Omental fat pad (tissue), 4 donors: ENCODE results near the gene ABLIM3. TPM values are rescaled to one million over a fixed set of nuclear protein-coding genes. Genes with fewer than 3 reads are reported as not detected.

ENCODE experiments used
- ATAC-seq: fragments of 150-250 bp; one replicate; pipeline ENCODE4 v1.9.1; 2016; ENCODE audit warnings: mild to moderate bottlenecking, moderate library complexity; ENCODE audit not compliant: low FRiP score
- DNase-seq: peaks from one replicate; pipeline ENCODE4 v3.0.0-alpha.2; 2019; ENCODE audit warnings: low spot score
- total RNA-seq, 4 donors: library from RNA; depleted of rRNA; stranded (reverse); fragments of >200 nt; gene quantifications; one replicate each; pipeline ENCODE4 v1.1.0, GENCODE V29; 2016
- TF ChIP-seq, protein P1 (sequence below), 3 donors: fragments of 450-650 bp; IDR thresholded peaks; one replicate each; pipeline ENCODE4 v1.5.1; 2016 to 2017; ENCODE audit warnings: antibody characterized with exemption in 3 of 3, mild to moderate bottlenecking in 3 of 3, moderate library complexity in 2 of 3

The ABLIM3 gene
- total RNA-seq, 4 donors from 2014 or later = 47.8 to 456 (median 104) TPM

DNA sequence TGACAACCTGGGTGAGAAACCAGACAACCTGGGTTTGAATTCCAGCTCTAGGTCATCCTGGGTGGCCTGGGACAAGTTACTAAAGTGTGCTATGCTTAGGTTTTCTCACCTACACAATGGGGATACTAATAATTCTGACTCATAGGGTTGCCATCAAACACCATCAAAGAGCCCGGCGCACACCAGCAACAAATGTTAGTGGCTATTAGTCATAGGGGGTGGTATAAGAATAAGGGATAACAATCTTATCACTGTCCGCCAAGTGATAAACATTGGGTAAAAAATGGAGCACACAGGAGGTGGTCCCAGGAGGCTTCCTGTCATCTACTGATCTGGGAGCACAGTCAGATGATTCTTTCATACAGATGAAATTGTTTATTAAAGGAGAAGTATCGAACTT is 68.9 kb downstream of the ABLIM3 start:
- DNase-seq (no peak), ATAC-seq (no peak)
- TF ChIP-seq, protein P1, sequence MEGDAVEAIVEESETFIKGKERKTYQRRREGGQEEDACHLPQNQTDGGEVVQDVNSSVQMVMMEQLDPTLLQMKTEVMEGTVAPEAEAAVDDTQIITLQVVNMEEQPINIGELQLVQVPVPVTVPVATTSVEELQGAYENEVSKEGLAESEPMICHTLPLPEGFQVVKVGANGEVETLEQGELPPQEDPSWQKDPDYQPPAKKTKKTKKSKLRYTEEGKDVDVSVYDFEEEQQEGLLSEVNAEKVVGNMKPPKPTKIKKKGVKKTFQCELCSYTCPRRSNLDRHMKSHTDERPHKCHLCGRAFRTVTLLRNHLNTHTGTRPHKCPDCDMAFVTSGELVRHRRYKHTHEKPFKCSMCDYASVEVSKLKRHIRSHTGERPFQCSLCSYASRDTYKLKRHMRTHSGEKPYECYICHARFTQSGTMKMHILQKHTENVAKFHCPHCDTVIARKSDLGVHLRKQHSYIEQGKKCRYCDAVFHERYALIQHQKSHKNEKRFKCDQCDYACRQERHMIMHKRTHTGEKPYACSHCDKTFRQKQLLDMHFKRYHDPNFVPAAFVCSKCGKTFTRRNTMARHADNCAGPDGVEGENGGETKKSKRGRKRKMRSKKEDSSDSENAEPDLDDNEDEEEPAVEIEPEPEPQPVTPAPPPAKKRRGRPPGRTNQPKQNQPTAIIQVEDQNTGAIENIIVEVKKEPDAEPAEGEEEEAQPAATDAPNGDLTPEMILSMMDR (IDR thresholded peaks at IDR 0.05) = no peak

DNA sequence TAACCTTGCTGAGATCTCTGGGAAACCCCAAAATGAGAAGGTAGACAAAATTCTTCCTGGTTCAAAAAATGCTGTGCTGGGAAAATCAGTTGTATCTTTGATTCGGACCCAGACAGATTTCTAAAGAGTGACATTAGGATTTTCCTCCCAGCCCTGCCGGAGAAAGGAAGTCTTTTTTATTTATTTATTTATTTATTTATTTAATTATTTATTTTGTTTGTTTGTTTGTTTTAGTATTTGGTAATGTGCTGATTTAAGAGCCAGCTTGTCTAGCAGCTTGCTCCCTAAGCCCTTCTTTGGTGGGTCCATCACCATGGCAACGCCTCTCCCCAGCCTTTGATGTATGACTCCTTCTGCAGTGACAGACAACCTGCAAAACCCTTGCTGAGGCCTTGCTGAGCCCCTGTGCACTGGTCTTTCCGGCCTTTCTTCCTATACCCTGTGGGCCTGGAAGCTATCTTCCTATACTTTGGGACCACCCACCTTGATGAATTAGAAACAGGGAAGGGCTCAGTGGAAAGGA is 69.7 kb downstream of the ABLIM3 start:
- DNase-seq = no peak
- no peak for ATAC-seq
- TF ChIP-seq, protein P1 (IDR thresholded peaks at IDR 0.05) = no peak

DNA sequence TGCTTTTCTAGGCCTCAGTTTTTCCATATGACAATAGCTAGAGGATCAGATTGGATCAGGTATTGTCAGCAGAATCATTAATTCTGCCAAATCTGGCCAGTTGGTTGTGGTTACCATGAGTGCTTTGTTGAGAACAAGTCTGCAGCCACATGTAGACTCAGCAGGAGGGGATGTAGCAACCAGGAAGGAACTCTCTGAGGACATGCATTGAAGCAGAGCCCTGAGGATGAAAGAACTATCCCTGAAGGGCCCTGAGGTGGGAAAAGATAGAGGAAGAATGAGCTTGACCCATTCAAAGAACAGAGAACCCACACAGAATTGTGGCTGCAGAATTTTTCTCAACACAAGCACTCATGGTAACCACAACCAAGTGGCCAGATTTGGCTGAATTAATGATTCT is 70.3 kb downstream of the ABLIM3 start:
- DNase-seq (no peak), ATAC-seq (no peak)
- TF ChIP-seq, protein P1 (IDR thresholded peaks at IDR 0.05) = no peak

DNA sequence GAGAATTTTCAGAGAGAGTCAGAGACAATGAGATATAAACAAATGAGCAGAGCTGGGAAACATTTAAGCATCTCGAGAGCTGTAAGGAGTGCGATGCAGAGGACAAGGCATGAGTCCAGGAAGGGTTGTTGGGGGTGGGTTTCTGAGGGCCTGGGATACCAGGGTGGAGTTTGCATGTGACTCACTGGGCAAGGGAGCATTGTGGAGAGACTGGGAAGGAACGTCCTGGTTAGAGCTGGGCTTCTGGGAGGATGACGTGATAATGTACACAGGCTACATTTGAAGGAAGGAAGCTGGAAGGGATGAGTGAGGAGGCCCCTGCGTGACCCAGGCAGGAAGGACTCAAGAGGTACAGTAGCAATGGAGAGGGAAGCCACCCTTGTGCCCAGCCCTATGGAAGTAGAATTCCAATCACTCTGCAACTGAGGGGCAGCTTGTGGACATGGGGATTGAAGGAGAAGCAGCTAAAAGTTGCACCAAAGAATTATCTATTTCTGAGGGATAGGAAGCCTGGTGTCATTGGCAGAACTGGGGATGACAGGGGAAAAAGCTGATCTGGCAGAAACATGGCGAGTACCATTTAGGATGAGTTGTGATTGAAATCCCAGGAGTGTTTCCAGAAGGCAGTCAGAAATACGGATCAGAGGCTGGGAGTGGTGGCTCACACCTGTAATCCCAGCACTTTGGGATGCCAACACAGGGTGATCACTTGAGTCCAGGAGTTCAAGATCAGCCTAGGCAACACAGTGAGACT is 71.1 kb downstream of the ABLIM3 start:
- ATAC-seq (no peak), DNase-seq (no peak)
- TF ChIP-seq, protein P1 (IDR thresholded peaks at IDR 0.05) = no peak

DNA sequence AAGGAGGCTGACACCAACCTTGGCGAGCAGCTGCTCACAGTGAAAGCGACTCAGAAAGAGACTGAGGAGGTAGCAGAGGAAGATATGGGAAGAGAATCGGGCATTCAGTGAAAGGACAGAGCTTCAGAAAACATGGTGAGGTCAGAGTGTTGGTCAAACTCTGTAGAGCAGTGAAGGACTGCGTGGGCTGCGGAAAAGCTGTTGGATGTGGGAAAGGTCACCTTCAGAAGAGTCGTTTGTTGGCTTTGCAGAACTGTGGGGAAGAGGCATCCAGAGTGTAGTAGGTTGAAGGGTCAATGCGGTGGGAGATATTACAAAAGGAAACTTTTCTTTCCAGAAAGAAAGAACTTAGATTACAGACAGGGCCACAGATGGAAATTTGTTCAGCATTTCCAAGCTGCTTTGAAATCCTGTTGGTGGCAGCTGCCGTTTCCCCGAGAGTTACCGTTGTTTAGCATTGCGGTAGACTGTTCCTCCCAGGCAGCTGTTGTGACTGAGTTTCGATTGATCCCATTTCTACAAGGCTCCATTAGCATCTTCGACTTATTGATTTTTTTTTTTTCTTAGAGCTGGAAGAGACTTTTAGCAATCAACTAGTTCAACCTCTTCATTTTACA is 72.1 kb downstream of the ABLIM3 start:
- DNase-seq (no peak), ATAC-seq (no peak)
- TF ChIP-seq, protein P1 (IDR thresholded peaks at IDR 0.05) = no peak

DNA sequence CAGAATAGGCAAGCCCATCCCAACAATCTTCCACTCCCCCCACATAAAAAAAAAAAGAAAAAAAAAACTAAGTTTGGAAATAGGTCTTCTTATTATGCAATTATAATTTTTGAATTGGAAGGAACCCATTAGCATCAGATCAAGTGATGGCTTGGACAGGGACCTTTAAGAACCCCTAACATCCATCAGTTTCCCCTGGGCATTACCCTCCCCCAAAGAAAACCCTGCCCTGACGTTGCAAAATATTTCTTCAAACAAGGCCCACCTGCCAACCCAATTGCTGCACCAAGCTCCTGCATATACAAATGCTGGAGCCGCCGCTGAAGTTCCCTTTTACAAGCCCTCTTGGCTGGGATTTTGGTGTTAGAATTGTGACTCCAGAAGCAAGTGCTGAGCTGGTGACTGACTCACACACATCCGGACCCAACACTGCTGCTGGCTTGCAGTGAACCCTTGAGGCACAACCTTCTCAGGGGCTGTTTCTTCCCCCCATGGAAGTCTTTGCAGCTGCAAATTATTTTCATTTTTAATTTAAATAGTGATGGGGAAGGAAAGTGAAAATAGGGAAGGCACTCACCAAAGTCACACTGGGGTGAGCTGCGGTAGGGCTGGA is 74.3 kb downstream of the ABLIM3 start:
- DNase-seq (no peak), ATAC-seq (no peak)
- TF ChIP-seq, protein P1 (IDR thresholded peaks at IDR 0.05) = no peak
